ENCODE results near the gene OXTR.

DNA sequence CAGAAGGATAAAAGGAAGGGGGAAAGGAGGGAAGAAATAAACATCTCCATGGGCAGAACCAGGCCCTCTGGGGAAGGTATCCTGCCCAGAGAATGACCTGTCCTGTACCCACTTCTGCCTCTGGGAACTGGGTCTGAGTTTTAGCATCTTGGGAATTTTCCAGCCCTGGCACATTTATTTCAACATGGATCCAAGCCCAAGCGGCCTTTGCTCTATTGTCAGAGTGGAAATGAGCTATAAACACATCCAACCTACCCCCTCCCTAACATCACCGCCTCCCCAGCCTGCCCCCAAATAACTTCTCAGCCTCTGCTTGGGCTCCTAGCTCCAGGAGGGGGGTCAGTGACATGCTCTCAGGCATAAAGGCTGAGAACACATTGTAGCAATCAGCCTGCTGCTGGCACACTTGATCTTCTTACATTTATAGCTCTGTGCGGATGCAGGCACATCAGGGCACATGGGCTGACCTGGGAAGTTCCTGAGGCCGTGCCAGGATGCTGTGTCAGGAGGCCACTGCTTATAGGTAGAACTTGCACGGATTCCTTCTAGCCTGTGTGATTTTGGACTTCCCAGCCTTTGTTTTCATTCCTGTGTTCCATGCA is 4.6 kb upstream of the OXTR start:
- TF ChIP-seq, protein P1, sequence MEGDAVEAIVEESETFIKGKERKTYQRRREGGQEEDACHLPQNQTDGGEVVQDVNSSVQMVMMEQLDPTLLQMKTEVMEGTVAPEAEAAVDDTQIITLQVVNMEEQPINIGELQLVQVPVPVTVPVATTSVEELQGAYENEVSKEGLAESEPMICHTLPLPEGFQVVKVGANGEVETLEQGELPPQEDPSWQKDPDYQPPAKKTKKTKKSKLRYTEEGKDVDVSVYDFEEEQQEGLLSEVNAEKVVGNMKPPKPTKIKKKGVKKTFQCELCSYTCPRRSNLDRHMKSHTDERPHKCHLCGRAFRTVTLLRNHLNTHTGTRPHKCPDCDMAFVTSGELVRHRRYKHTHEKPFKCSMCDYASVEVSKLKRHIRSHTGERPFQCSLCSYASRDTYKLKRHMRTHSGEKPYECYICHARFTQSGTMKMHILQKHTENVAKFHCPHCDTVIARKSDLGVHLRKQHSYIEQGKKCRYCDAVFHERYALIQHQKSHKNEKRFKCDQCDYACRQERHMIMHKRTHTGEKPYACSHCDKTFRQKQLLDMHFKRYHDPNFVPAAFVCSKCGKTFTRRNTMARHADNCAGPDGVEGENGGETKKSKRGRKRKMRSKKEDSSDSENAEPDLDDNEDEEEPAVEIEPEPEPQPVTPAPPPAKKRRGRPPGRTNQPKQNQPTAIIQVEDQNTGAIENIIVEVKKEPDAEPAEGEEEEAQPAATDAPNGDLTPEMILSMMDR (IDR thresholded peaks at IDR 0.05): no peak
- no peak for TF ChIP-seq POLR2A (IDR thresholded peaks at IDR 0.05)
